ENCODE data around the gene ATP6V0A1. TPM values are rescaled to one million over a fixed set of nuclear protein-coding genes. Genes with fewer than 3 reads are reported as not detected.

The ATP6V0A1 gene
- total RNA-seq, 1 experiment from 2014 or later = 53.4 TPM

DNA sequence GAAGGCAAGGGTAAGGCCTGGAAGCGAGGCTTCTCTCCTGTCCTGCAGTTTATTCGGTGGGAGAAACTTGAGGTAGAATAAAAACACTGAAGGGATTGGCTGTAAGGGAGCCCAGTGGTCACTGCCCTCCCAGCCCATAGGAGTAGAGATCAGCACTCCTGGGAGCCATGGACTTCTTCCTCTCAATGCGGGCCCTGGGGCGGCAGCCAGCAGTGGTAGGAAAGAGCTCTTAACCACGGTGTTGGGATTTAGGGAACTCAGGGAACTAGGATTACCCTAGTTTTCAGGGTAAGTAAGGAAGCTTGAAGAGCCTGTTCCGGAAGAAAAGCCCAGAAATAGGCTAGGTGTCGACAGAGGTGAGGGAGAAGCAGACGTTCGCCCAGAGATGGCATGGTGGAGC lies 53.6 kb downstream of the ATP6V0A1 start:
- intact Hi-C loops (cut with micrococcal nuclease; ENCODE audit: unreplicated experiment) (no loop called here), in situ Hi-C loops (cut with HindIII; ENCODE audit: low pct_unique_long_range_greater_than_20kb, low sequenced_read_pairs) (no loop called here)
- Histone ChIP-seq H3K36me3 (ENCODE audit: control insufficient read depth, insufficient read depth, low read length) (peaks cover 3% of the 10 kb centered on the region; the same call in 1 of the 2 replicates), H3K4me1 (ENCODE audit: control insufficient read depth, insufficient read depth, low read length) (peaks cover 9% of the 10 kb centered on the region), H3K27ac (ENCODE audit: low read length) (no peak overlapping the region), H3K4me3 (ENCODE audit: low read depth in 2 of 2, low read length in 2 of 2) (no peak overlapping the region), H3K27me3 (ENCODE audit: control insufficient read depth, insufficient read depth, low read length) (no peaks in the 10 kb centered on the region), H3K9me3 (ENCODE audit: control insufficient read depth, insufficient read depth, low read depth, low read length) (no peaks in the 10 kb centered on the region)
- POLR2A ChIA-PET = no interaction called here
- BruUV-seq (replicated peaks) = no TSS peak
- ATAC-seq (no peak), DNase-seq (ENCODE audit: low read depth, low spot score) (no peak)
- TF ChIP-seq, protein P1, sequence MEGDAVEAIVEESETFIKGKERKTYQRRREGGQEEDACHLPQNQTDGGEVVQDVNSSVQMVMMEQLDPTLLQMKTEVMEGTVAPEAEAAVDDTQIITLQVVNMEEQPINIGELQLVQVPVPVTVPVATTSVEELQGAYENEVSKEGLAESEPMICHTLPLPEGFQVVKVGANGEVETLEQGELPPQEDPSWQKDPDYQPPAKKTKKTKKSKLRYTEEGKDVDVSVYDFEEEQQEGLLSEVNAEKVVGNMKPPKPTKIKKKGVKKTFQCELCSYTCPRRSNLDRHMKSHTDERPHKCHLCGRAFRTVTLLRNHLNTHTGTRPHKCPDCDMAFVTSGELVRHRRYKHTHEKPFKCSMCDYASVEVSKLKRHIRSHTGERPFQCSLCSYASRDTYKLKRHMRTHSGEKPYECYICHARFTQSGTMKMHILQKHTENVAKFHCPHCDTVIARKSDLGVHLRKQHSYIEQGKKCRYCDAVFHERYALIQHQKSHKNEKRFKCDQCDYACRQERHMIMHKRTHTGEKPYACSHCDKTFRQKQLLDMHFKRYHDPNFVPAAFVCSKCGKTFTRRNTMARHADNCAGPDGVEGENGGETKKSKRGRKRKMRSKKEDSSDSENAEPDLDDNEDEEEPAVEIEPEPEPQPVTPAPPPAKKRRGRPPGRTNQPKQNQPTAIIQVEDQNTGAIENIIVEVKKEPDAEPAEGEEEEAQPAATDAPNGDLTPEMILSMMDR (IDR thresholded peaks at IDR 0.05) = no peak
- TF ChIP-seq SIN3A (IDR thresholded peaks at IDR 0.05; ENCODE audit: borderline replicate concordance, insufficient read depth, low read depth, low read length) (no peak), POLR2AphosphoS5 (IDR thresholded peaks at IDR 0.05; ENCODE audit: low read depth, low read length) (no peak), TCF7L2 (IDR thresholded peaks at IDR 0.05; ENCODE audit: low read depth, low read length) (no peak)
- TF ChIP-seq, protein P2, sequence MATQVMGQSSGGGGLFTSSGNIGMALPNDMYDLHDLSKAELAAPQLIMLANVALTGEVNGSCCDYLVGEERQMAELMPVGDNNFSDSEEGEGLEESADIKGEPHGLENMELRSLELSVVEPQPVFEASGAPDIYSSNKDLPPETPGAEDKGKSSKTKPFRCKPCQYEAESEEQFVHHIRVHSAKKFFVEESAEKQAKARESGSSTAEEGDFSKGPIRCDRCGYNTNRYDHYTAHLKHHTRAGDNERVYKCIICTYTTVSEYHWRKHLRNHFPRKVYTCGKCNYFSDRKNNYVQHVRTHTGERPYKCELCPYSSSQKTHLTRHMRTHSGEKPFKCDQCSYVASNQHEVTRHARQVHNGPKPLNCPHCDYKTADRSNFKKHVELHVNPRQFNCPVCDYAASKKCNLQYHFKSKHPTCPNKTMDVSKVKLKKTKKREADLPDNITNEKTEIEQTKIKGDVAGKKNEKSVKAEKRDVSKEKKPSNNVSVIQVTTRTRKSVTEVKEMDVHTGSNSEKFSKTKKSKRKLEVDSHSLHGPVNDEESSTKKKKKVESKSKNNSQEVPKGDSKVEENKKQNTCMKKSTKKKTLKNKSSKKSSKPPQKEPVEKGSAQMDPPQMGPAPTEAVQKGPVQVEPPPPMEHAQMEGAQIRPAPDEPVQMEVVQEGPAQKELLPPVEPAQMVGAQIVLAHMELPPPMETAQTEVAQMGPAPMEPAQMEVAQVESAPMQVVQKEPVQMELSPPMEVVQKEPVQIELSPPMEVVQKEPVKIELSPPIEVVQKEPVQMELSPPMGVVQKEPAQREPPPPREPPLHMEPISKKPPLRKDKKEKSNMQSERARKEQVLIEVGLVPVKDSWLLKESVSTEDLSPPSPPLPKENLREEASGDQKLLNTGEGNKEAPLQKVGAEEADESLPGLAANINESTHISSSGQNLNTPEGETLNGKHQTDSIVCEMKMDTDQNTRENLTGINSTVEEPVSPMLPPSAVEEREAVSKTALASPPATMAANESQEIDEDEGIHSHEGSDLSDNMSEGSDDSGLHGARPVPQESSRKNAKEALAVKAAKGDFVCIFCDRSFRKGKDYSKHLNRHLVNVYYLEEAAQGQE (IDR thresholded peaks at IDR 0.05; ENCODE audit: insufficient read depth in 1 of 2, low read depth in 2 of 2, low read length in 1 of 2) = no peak
- CTCF ChIA-PET = no interaction called here

DNA sequence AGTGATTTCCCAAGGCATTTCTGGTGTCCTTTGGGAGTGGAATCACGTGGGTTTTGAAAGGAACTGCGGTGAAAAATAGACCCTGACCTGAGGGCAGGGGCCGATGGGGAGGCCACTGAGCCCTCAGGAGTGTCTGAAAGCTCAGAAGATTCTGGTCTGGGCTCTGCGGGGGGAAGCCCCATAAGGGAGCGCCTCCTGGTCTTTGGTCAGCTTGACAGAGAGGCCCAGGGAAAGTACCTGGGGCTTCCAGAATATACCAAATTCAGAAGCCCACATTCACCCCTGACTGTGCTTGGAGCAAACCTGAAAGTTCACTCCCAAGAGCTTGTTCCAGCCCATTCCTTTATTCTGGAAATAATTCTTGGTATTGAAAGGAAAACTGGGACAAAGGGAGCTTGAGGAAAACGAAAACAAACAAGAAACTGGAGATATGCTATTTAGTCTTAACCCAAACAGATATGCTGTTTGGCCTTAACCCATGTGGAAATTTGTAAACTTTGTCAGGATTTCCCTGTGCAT lies 54.1 kb downstream of the ATP6V0A1 start:
- in situ Hi-C loops (cut with HindIII; ENCODE audit: low pct_unique_long_range_greater_than_20kb, low sequenced_read_pairs) = no loop called here
- TF ChIP-seq, protein P1 (IDR thresholded peaks at IDR 0.05) = no peak
- TF ChIP-seq TCF7L2 (IDR thresholded peaks at IDR 0.05; ENCODE audit: low read depth, low read length) = no peak
- TF ChIP-seq SIN3A (IDR thresholded peaks at IDR 0.05; ENCODE audit: borderline replicate concordance, insufficient read depth, low read depth, low read length) = no peak
- TF ChIP-seq POLR2AphosphoS5 (IDR thresholded peaks at IDR 0.05; ENCODE audit: low read depth, low read length) = no peak
- TF ChIP-seq, protein P2 (IDR thresholded peaks at IDR 0.05; ENCODE audit: insufficient read depth in 1 of 2, low read depth in 2 of 2, low read length in 1 of 2) = no peak
- H3K4me1 ChIP-seq (ENCODE audit: control insufficient read depth, insufficient read depth, low read length) = peaks cover 13% of the 10 kb centered on the region
- H3K4me3 ChIP-seq (ENCODE audit: low read depth in 2 of 2, low read length in 2 of 2) = no peak overlapping the region
- H3K9me3 ChIP-seq (ENCODE audit: control insufficient read depth, insufficient read depth, low read depth, low read length) = no peaks in the 10 kb centered on the region
- ChIA-PET POLR2A (no interaction called here), CTCF (interaction anchor here (0.5 kb wide), 1 partner anchor 92 kb away, joined by 7 read pairs; no protein-coding TSS in a partner anchor)
- intact Hi-C loops (cut with micrococcal nuclease; ENCODE audit: unreplicated experiment) = no loop called here
- no peaks in the 10 kb centered on the region for H3K27me3 ChIP-seq (ENCODE audit: control insufficient read depth, insufficient read depth, low read length)
- no peak for ATAC-seq
- no peak for DNase-seq (ENCODE audit: low read depth, low spot score)
- BruUV-seq (replicated peaks) = no TSS peak
- peaks cover 3% of the 10 kb centered on the region; the same call in 1 of the 2 replicates for H3K36me3 ChIP-seq (ENCODE audit: control insufficient read depth, insufficient read depth, low read length)
- no peak overlapping the region for H3K27ac ChIP-seq (ENCODE audit: low read length)

Data from Panc1 (cell line).